IPS-18a (cell line): ENCODE measurements around the gene NXPH1.
"Not testable (repeated sequence)": the region's sequence is repeated elsewhere in the genome, so short reads cannot be mapped to it uniquely, and the experiment has no call there.

Experiments
- H3K27ac ChIP-seq: one replicate; pipeline ENCODE4 v1.5.1; 2013; ENCODE audit warnings: low read length
- H3K27me3 ChIP-seq: one replicate; pipeline ENCODE4 v1.6.1; 2013; ENCODE audit warnings: mild to moderate bottlenecking, low read length; ENCODE audit not compliant: control insufficient read depth, insufficient read depth
- H3K36me3 ChIP-seq: one replicate; pipeline ENCODE4 v1.6.1; 2013; ENCODE audit warnings: low read depth, low read length; ENCODE audit not compliant: control insufficient read depth
- H3K4me1 ChIP-seq: one replicate; pipeline ENCODE4 v1.6.1; 2013; ENCODE audit warnings: low read depth, low read length; ENCODE audit not compliant: control insufficient read depth
- H3K4me3 ChIP-seq: one replicate; pipeline ENCODE4 v1.5.1; 2013; ENCODE audit warnings: low read length
- H3K9ac ChIP-seq: one replicate; pipeline ENCODE4 v1.6.1; 2013; ENCODE audit warnings: mild to moderate bottlenecking, low read length, moderate library complexity
- H3K9me3 ChIP-seq: one replicate; pipeline ENCODE4 v1.6.1; 2013; ENCODE audit warnings: low read depth, low read length; ENCODE audit not compliant: control insufficient read depth

Gene NXPH1

GRCh38 chr7:8668627-8669500, 235.5 kb downstream of the NXPH1 start:
- no peaks in the 10 kb centered on the region for H3K4me1 ChIP-seq
- H3K9ac ChIP-seq: no peak overlapping the region
- H3K27ac ChIP-seq: no peak overlapping the region
- no peaks in the 10 kb centered on the region for H3K36me3 ChIP-seq
- no peaks in the 10 kb centered on the region for H3K27me3 ChIP-seq
- peaks cover 7% of the 10 kb centered on the region for H3K9me3 ChIP-seq
- no peak overlapping the region for H3K4me3 ChIP-seq

- H3K9me3 ChIP-seq: peaks cover 7% of the 10 kb centered on the region
- no peak overlapping the region for H3K4me3 ChIP-seq
- no peak overlapping the region for H3K27ac ChIP-seq
- no peak overlapping the region for H3K9ac ChIP-seq
- H3K4me1 ChIP-seq: no peaks in the 10 kb centered on the region
- H3K27me3 ChIP-seq: no peaks in the 10 kb centered on the region
- no peaks in the 10 kb centered on the region for H3K36me3 ChIP-seq
Measured at GRCh38 chr7:8669501-8669851, 236.1 kb downstream of the NXPH1 start.

- Histone ChIP-seq H3K36me3 (no peaks in the 10 kb centered on the region), H3K4me1 (no peaks in the 10 kb centered on the region), H3K27ac (no peak overlapping the region), H3K27me3 (no peaks in the 10 kb centered on the region), H3K4me3 (no peak overlapping the region), H3K9me3 (no peaks in the 10 kb centered on the region), H3K9ac (no peak overlapping the region)
Measured at GRCh38 chr7:8684426-8684825, 251.0 kb downstream of the NXPH1 start.

GRCh38 chr7:8699875-8700624, 266.6 kb downstream of the NXPH1 start:
- H3K9ac ChIP-seq: no peak overlapping the region
- H3K9me3 ChIP-seq: no peaks in the 10 kb centered on the region
- H3K27ac ChIP-seq: no peak overlapping the region
- no peaks in the 10 kb centered on the region for H3K36me3 ChIP-seq
- H3K4me1 ChIP-seq: no peaks in the 10 kb centered on the region
- no peaks in the 10 kb centered on the region for H3K27me3 ChIP-seq
- no peak overlapping the region for H3K4me3 ChIP-seq

GRCh38 chr7:8702807-8703206, 269.4 kb downstream of the NXPH1 start:
- Histone ChIP-seq H3K9ac (no peak overlapping the region), H3K9me3 (no peaks in the 10 kb centered on the region), H3K4me1 (no peaks in the 10 kb centered on the region)

GRCh38 chr7:8710124-8710523, 276.7 kb downstream of the NXPH1 start:
- Histone ChIP-seq H3K36me3 (no peaks in the 10 kb centered on the region), H3K4me1 (peaks cover 2% of the 10 kb centered on the region), H3K4me3 (no peak overlapping the region), H3K27me3 (no peaks in the 10 kb centered on the region), H3K27ac (no peak overlapping the region), H3K9me3 (no peaks in the 10 kb centered on the region), H3K9ac (no peak overlapping the region)

More at GRCh38 chr7:8702807-8703206, 269.4 kb downstream of the NXPH1 start:
- no peak overlapping the region for H3K27ac ChIP-seq
- no peaks in the 10 kb centered on the region for H3K36me3 ChIP-seq
- H3K4me3 ChIP-seq: no peak overlapping the region
- H3K27me3 ChIP-seq: no peaks in the 10 kb centered on the region

GRCh38 chr7:8714791-8715190, 281.4 kb downstream of the NXPH1 start:
- Histone ChIP-seq H3K27ac (no peak overlapping the region), H3K36me3 (no peaks in the 10 kb centered on the region), H3K27me3 (no peaks in the 10 kb centered on the region), H3K4me1 (peaks cover 2% of the 10 kb centered on the region), H3K9ac (no peak overlapping the region), H3K4me3 (no peak overlapping the region), H3K9me3 (no peaks in the 10 kb centered on the region)

GRCh38 chr7:8719102-8719501, 285.7 kb downstream of the NXPH1 start:
- H3K36me3 ChIP-seq: no peaks in the 10 kb centered on the region
- no peak overlapping the region for H3K9ac ChIP-seq
- no peak overlapping the region for H3K27ac ChIP-seq
- H3K9me3 ChIP-seq: no peaks in the 10 kb centered on the region
- H3K4me1 ChIP-seq: no peaks in the 10 kb centered on the region
- no peak overlapping the region for H3K4me3 ChIP-seq
- H3K27me3 ChIP-seq: no peaks in the 10 kb centered on the region

- H3K4me3 ChIP-seq: no peak overlapping the region
Measured at GRCh38 chr7:8724080-8724718, 290.8 kb downstream of the NXPH1 start.

GRCh38 chr7:8731756-8732155, 298.3 kb downstream of the NXPH1 start:
- H3K9ac ChIP-seq, H3K27ac ChIP-seq, H3K27me3 ChIP-seq, H3K4me3 ChIP-seq, H3K4me1 ChIP-seq, H3K36me3 ChIP-seq, H3K9me3 ChIP-seq: not testable (repeated sequence)

More at GRCh38 chr7:8724080-8724718, 290.8 kb downstream of the NXPH1 start:
- H3K9ac ChIP-seq: no peak overlapping the region
- no peaks in the 10 kb centered on the region for H3K4me1 ChIP-seq
- H3K9me3 ChIP-seq: no peaks in the 10 kb centered on the region
- H3K27me3 ChIP-seq: no peaks in the 10 kb centered on the region
- no peaks in the 10 kb centered on the region for H3K36me3 ChIP-seq
- no peak overlapping the region for H3K27ac ChIP-seq

GRCh38 chr7:8739837-8740236, 306.4 kb downstream of the NXPH1 start:
- Histone ChIP-seq H3K9ac (no peak overlapping the region), H3K36me3 (no peaks in the 10 kb centered on the region), H3K27ac (no peak overlapping the region), H3K9me3 (no peaks in the 10 kb centered on the region), H3K27me3 (no peaks in the 10 kb centered on the region), H3K4me3 (no peak overlapping the region), H3K4me1 (no peaks in the 10 kb centered on the region)
